HCT116 (cell line): Measurements from ENCODE around the gene RANBP9. TPM values are rescaled to one million over a fixed set of nuclear protein-coding genes. Genes with fewer than 3 reads are reported as not detected.
A peak's percentile ranks its signal among the peaks of the same experiment; 100 is the strongest.

ENCODE experiments used
- ATAC-seq: fragments of 200-7000 bp; cut with Tn5 transposase; 2 replicates; pipeline ENCODE4 v1.9.1; 2020; ENCODE audit warnings: mild to moderate bottlenecking, moderate library complexity
- BruUV-seq: library from RNA; stranded (reverse); fragments of 400-500 nt; replicated peaks from 2 replicates; lab custom pipeline; 2021; lab: Mats Ljungman, UMichigan
- CTCF ChIA-PET: fragments of 300-600 bp; sonication (Branson Sonifier 250); formaldehyde crosslinking; loops from one replicate; lab custom pipeline; 2021; ENCODE audit warnings: antibody characterized with exemption; lab: Charles Lee
- POLR2A ChIA-PET: fragments of 300-600, 350-600 bp; sonication (Branson Sonifier 250); formaldehyde crosslinking; loops from one replicate; lab custom pipeline; 2021; ENCODE audit warnings: antibody characterized with exemption; lab: Charles Lee
- RAD21 ChIA-PET, 2 experiments: fragments of 300-600 bp; sonication (Branson Sonifier 250); formaldehyde crosslinking; loops; one replicate each; lab custom pipeline; 2023; ENCODE audit warnings: low total read pairs in 2 of 2; ENCODE audit not compliant: uncharacterized antibody in 2 of 2, unreplicated experiment in 2 of 2, low non-redundant PET in 1 of 2; lab: Charles Lee
- DNase-seq: peaks from one replicate; pipeline ENCODE4 v3.0.0-alpha.2; 2010; ENCODE audit warnings: low read depth, low spot score
- H2AFZ ChIP-seq: fragments of 200-600 bp; shearing (Covaris generic), sonication (generic); 2 replicates; pipeline ENCODE4 v1.6.1; 2017; ENCODE audit warnings: low read depth, mixed run types, mixed read lengths, antibody characterized with exemption, low read length; ENCODE audit not compliant: poor library complexity, severe bottlenecking
- H3K27ac ChIP-seq: 2 replicates; pipeline ENCODE4 v1.5.1; 2012; ENCODE audit warnings: low read depth, low read length
- H3K27me3 ChIP-seq: fragments of 200-600 bp; sonication (generic); 2 replicates; pipeline ENCODE4 v1.6.1; 2016; ENCODE audit warnings: mixed run types, low read length, mixed read lengths; ENCODE audit not compliant: insufficient read depth
- H3K36me3 ChIP-seq, 2 experiments: fragments of 200-500 bp in 1 of 2; fragments of 200-600 bp in 1 of 2; sonication (Bioruptor generic) in 1 of 2; sonication (generic) in 1 of 2; 2 replicates each; pipeline versions ENCODE4 v1.5.1 to v1.6.1; 2014 to 2016; ENCODE audit warnings: low read length in 2 of 2, inconsistent platforms in 1 of 2, mixed read lengths in 1 of 2, mixed run types in 1 of 2; ENCODE audit not compliant: insufficient read depth in 2 of 2, control insufficient read depth in 1 of 2
- H3K4me1 ChIP-seq, 2 experiments: fragments of 200-600 bp in 1 of 2; sonication (generic) in 1 of 2; 2 replicates each; pipeline versions ENCODE4 v1.5.1 to v1.6.1; 2012 to 2017; ENCODE audit warnings: low read length in 2 of 2, inconsistent platforms in 1 of 2, mild to moderate bottlenecking in 1 of 2, mixed read lengths in 1 of 2, mixed run types in 1 of 2, moderate library complexity in 1 of 2; ENCODE audit not compliant: insufficient read depth in 2 of 2, control insufficient read depth in 1 of 2
- H3K4me2 ChIP-seq: fragments of 200-600 bp; sonication (generic); 2 replicates; pipeline ENCODE4 v1.6.1; 2017; ENCODE audit warnings: mixed run types, low read length, mixed read lengths
- H3K4me3 ChIP-seq, 2 experiments: fragments of 200-600 bp in 1 of 2; sonication (generic) in 1 of 2; replicated peaks in 1 of 2; 2 replicates each; pipeline ENCODE4 v1.5.1; 2011 to 2016; ENCODE audit warnings: low read length in 2 of 2, control low read depth in 1 of 2, low read depth in 1 of 2, mild to moderate bottlenecking in 1 of 2, mixed read lengths in 1 of 2, mixed run types in 1 of 2
- H3K79me2 ChIP-seq: fragments of 200-600 bp; sonication (generic); 2 replicates; pipeline ENCODE4 v1.6.1; 2017; ENCODE audit warnings: mild to moderate bottlenecking, mixed run types, low read length, moderate library complexity, mixed read lengths; ENCODE audit not compliant: insufficient read depth
- H3K9ac ChIP-seq: fragments of 200-600 bp; sonication (generic); 2 replicates; pipeline ENCODE4 v1.6.1; 2016; ENCODE audit warnings: low read length, mixed read lengths
- H3K9me2 ChIP-seq: fragments of 200-600 bp; sonication (generic), shearing (Covaris generic); 2 replicates; pipeline ENCODE4 v1.6.1; 2017; ENCODE audit warnings: mixed run types, mild to moderate bottlenecking, moderate library complexity; ENCODE audit not compliant: insufficient read depth
- H3K9me3 ChIP-seq, 2 experiments: fragments of 200-500 bp in 1 of 2; fragments of 200-600 bp in 1 of 2; sonication (Bioruptor generic) in 1 of 2; sonication (generic) in 1 of 2; 2 replicates each; pipeline ENCODE4 v1.6.1; 2014 to 2017; ENCODE audit warnings: low read length in 2 of 2, mixed read lengths in 2 of 2, inconsistent platforms in 1 of 2, low read depth in 1 of 2, mild to moderate bottlenecking in 1 of 2, mixed run types in 1 of 2, moderate library complexity in 1 of 2; ENCODE audit not compliant: control insufficient read depth in 1 of 2, insufficient read depth in 1 of 2
- H4K20me1 ChIP-seq: fragments of 200-600 bp; sonication (generic), shearing (Covaris generic); 2 replicates; pipeline ENCODE4 v1.6.1; 2017; ENCODE audit warnings: mixed run types, mild to moderate bottlenecking, moderate library complexity; ENCODE audit not compliant: insufficient read depth
- EGR1 ChIP-seq: IDR thresholded peaks from 2 replicates; pipeline ENCODE4 v1.6.1; 2012; ENCODE audit warnings: low read depth
- ELF1 ChIP-seq: IDR thresholded peaks from 2 replicates; pipeline ENCODE4 v1.6.1; 2012; ENCODE audit warnings: low read depth, borderline replicate concordance
- EZH2 ChIP-seq: fragments of 200-600 bp; sonication (generic); IDR thresholded peaks from 2 replicates; pipeline ENCODE4 v1.6.1; 2017; ENCODE audit warnings: antibody characterized with exemption, mixed run types
- JUND ChIP-seq: IDR thresholded peaks from 2 replicates; pipeline ENCODE4 v1.6.1; 2012
- POLR2AphosphoS5 ChIP-seq: IDR thresholded peaks from 2 replicates; pipeline ENCODE4 v1.6.1; 2011; ENCODE audit warnings: mild to moderate bottlenecking, low read depth, low read length, moderate library complexity
- SIN3A ChIP-seq: IDR thresholded peaks from 2 replicates; pipeline ENCODE4 v1.6.1; 2012; ENCODE audit warnings: low read depth
- TCF7L2 ChIP-seq: IDR thresholded peaks from 2 replicates; pipeline ENCODE4 v1.7.0; 2011; ENCODE audit warnings: borderline replicate concordance, inconsistent platforms; ENCODE audit not compliant: insufficient read depth, insufficient read length; ENCODE audit errors: extremely low read depth
- YY1 ChIP-seq: IDR thresholded peaks from 2 replicates; pipeline ENCODE4 v1.6.1; 2011; ENCODE audit warnings: low read length, low read depth, moderate library complexity, mild to moderate bottlenecking; ENCODE audit not compliant: insufficient replicate concordance; ENCODE audit errors: extremely low read depth
- ZFX ChIP-seq: fragments of 450-650 bp; IDR thresholded peaks from 2 replicates; pipeline ENCODE4 v1.6.1; 2017
- ZNF274 ChIP-seq: fragments of 200-500 bp; sonication (Bioruptor generic); IDR thresholded peaks from 2 replicates; pipeline ENCODE4 v1.6.1; 2014; ENCODE audit warnings: mild to moderate bottlenecking, low read depth, low read length, inconsistent platforms
- intact Hi-C: fragments of 100-400 bp; cut with micrococcal nuclease; formaldehyde crosslinking; loops from 2 replicates; pipeline ENCODE4 v1.10.0; 2022
- total RNA-seq: library from RNA; stranded (reverse); gene quantifications from one replicate; pipeline ENCODE4 v1.2.1, GENCODE V29; 2021; ENCODE audit not compliant: unreplicated experiment
- TF ChIP-seq, protein P1 (sequence below): IDR thresholded peaks from 2 replicates; pipeline ENCODE4 v1.6.1; 2012
- TF ChIP-seq, protein P2 (sequence below): IDR thresholded peaks from 2 replicates; pipeline ENCODE4 v1.6.1; 2011; ENCODE audit warnings: mild to moderate bottlenecking, low read length, moderate library complexity; ENCODE audit not compliant: insufficient replicate concordance; ENCODE audit errors: extremely low read depth
- TF ChIP-seq, protein P3 (sequence below): IDR thresholded peaks from 2 replicates; pipeline ENCODE4 v1.6.1; 2012

The RANBP9 gene
- total RNA-seq, 1 experiment from 2014 or later = 48.0 TPM

DNA sequence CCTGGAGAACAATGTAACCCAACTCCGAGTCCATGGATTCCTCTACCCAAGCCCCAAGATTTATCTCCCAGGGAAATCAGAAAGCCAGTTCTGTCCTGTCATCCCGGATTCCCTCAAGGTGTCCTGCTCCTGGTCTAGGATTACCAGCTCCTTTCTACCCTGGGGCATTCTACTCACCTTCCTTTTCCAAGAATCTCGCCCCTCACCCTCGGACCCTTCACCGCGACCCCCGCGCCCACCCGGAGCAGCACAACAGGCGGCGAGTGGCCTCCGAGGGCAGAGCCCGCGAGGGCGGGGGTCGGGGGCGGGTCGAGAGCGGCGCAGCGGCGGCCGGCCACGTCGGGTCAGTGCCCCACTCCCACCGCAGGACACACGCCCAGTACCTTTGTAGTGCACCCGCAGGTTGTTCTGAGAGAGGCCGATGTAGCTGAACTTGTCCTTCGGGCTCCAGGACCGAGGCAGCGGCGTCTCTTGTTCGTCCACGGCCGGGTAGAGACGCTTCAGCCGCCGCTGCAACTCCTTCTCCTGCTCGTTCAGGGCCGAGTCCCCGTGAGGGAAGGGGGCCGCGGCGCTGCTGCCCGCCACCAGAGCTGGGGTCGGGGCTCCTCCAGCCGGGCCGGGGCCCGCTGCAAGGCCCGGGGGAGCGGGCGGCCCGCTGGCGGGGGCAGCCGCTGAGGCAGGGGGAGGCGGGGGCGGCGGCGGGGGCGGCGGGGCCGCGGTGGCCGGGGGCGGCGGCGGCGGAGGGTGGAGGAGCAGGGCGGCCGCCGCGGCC, 897 bp downstream of the RANBP9 start:
- ATAC-seq = peak; percentile 18
- ChIA-PET POLR2A (no interaction called here), RAD21 (no interaction called here)
- H3K9me3 ChIP-seq = no peaks in the 10 kb centered on the region
- H3K27me3 ChIP-seq = no peaks in the 10 kb centered on the region
- BruUV-seq = no TSS peak
- no peaks in the 10 kb centered on the region for H3K9me2 ChIP-seq
- H3K79me2 ChIP-seq = peaks cover 52% of the 10 kb centered on the region
- H4K20me1 ChIP-seq = peaks cover 8% of the 10 kb centered on the region; the same call in 1 of the 2 replicates
- no peaks in the 10 kb centered on the region for H3K36me3 ChIP-seq
- peak; percentile 66 for TF ChIP-seq TCF7L2
- TF ChIP-seq SIN3A = no peak
- TF ChIP-seq ZFX = peak; percentile 9; the same call in 1 of the 2 replicates
- peak; percentile 20; the same call in 1 of the 2 replicates for TF ChIP-seq EGR1
- TF ChIP-seq, all 23 proteins: peak for 3
- Histone ChIP-seq H3K4me2 (peak overlapping the region; percentile 84), H3K4me1 (peaks cover 14 to 25% of the 10 kb centered on the region in 2 experiments; a peak in 3 of 4 replicates), H3K9ac (peak overlapping the region; percentile 82), H2AFZ (no peak overlapping the region), H3K4me3 (peak overlapping the region; percentile 58 to 84), H3K27ac (peak overlapping the region; percentile 92)
- DNase-seq = no peak
- CTCF ChIA-PET = no interaction called here
- intact Hi-C loops = no loop called here

DNA sequence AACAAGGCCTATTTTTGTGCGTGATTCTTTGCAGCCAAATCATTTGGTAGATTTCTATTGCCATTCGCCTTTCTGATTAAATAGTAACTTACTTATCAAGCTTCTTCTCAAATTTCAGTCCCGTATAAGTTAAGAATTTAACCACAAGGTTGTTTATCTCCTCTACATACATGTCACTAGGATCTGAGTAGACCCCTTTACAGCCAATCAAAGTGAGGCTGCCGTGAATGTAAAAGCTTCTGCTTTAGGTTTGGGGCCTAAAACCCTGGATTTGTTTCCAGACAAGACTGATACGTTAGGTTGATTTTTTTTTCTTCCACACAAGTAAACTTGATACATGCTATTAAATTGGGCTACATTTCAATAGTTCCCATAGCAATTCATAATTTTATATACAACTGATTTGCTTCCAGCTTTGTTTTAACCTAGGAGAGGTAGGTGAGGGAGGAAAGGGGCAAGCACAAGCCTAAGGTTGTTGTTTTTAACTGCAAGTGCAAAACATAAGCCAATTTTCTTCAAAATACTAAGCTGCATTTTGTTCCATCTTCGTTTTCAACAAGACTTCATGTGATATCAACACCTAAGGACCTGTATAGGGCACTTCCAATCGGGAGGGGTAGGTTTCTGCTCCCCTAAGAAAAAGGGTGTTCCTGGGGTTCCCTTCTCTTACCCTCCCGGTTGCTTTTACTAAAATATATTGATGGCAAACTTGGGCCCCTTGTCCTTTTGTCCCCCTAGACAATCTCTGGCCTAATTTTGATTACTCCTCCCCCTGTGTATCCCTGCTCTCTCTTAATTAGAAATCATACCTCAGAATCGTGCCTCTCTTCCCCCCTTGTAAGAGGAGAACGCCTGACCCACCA, 1.7 kb downstream of the RANBP9 start:
- ATAC-seq = no peak
- ChIA-PET POLR2A (no interaction called here), RAD21 (no interaction called here), CTCF (no interaction called here)
- Histone ChIP-seq H3K4me1 (peaks cover 14 to 25% of the 10 kb centered on the region in 2 experiments; a peak in 3 of 4 replicates), H4K20me1 (peaks cover 8% of the 10 kb centered on the region; the same call in 1 of the 2 replicates), H3K4me2 (peak overlapping the region; percentile 84), H3K9me2 (no peaks in the 10 kb centered on the region), H3K4me3 (peak overlapping the region; percentile 58 to 84), H3K79me2 (peaks cover 61% of the 10 kb centered on the region), H3K36me3 (no peaks in the 10 kb centered on the region), H3K9me3 (no peaks in the 10 kb centered on the region), H3K27ac (peak overlapping the region; percentile 92), H3K9ac (peak overlapping the region; percentile 82), H2AFZ (no peak overlapping the region), H3K27me3 (no peaks in the 10 kb centered on the region)
- BruUV-seq = TSS peak; percentile 50
- DNase-seq = no peak
- intact Hi-C loops = no loop called here
- TF ChIP-seq ELF1 (no peak), JUND (no peak), EZH2 (no peak), TCF7L2 (no peak), YY1 (no peak), POLR2AphosphoS5 (no peak), ZNF274 (no peak)
- TF ChIP-seq, protein P1, sequence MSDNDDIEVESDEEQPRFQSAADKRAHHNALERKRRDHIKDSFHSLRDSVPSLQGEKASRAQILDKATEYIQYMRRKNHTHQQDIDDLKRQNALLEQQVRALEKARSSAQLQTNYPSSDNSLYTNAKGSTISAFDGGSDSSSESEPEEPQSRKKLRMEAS = no peak
- TF ChIP-seq, protein P2, sequence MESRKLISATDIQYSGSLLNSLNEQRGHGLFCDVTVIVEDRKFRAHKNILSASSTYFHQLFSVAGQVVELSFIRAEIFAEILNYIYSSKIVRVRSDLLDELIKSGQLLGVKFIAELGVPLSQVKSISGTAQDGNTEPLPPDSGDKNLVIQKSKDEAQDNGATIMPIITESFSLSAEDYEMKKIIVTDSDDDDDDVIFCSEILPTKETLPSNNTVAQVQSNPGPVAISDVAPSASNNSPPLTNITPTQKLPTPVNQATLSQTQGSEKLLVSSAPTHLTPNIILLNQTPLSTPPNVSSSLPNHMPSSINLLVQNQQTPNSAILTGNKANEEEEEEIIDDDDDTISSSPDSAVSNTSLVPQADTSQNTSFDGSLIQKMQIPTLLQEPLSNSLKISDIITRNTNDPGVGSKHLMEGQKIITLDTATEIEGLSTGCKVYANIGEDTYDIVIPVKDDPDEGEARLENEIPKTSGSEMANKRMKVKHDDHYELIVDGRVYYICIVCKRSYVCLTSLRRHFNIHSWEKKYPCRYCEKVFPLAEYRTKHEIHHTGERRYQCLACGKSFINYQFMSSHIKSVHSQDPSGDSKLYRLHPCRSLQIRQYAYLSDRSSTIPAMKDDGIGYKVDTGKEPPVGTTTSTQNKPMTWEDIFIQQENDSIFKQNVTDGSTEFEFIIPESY = no peak
- TF ChIP-seq, protein P3, sequence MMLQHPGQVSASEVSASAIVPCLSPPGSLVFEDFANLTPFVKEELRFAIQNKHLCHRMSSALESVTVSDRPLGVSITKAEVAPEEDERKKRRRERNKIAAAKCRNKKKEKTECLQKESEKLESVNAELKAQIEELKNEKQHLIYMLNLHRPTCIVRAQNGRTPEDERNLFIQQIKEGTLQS = no peak
